T-helper 9 cell (primary cell): ENCODE measurements around the gene WWC2.
"Not testable (repeated sequence)": the region's sequence is repeated elsewhere in the genome, so short reads cannot be mapped to it uniquely, and the experiment has no call there.

Experiments used
- DNase-seq: peaks from one replicate; pipeline ENCODE4 v3.0.0-alpha.2; 2020

The WWC2 gene

DNA sequence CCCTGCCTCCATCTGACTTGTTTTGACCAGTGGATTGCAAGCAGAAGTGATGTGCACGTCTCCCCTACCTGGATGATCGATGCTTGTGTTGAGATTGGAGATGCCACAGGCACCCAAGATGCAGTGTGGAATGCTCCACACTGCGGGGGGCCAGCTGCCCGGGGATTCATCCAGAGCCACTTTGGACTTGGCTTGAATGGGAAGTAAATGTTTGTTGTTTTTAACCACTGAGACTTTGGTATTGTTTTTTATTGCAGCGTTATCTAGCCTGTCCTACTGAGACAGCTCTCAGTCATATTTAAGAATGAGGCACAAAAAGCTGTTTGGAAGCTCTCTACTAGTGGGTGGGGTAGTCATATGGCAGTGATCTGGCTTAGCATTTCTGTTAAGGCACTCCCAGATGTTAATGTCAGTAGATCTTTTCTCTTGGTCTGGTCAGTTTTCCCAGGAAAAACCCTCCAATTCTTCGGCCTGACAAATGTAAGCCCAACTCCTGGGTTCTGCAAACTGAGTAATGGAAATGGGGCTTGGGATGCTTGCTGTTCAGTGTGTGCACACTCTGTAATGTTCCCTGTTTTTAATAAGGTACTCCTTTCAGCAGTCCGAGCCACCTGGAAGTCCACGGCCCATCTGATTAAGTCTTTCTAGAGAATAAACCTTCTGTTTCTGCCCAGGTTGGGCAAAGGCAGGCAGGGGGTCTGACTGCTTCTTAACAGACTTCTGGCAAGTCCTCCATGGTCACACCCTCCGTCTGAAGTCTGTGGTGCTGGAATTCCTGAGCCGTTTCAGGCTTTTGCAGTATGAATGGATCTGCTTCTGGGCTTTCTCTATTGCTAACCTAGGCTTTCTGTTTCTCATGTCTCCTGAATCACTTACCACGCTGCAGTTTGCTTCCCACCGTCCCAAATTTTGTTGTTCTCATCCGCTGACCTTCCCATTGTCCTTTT is 74.8 kb downstream of the WWC2 start:
- no peak for DNase-seq

GRCh38 chr4:183175631-183176232 is 76.7 kb downstream of the WWC2 start:
- DNase-seq, result no peak

GRCh38 chr4:183177001-183177400 is 77.9 kb downstream of the WWC2 start:
- DNase-seq, result no peak

DNA sequence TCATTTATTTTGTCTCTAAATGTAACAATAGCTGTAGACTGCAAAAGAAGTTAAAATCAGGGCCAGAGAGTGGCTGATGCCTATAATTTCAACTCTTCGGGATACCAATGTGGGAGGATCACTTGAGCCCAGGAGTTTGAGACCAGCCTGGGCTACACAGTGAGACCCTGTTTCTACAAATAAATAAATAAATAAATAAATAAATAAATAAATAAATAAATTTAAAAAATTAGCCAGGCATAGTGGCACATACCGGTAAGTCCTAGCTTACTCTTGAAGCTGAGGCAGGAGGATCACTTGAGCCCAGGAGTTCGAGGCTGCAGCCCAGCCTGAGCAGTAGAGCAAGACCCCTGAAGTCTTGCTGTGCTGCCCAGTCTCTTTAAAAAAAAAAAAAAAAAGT is 79.1 kb downstream of the WWC2 start:
- no peak for DNase-seq

DNA sequence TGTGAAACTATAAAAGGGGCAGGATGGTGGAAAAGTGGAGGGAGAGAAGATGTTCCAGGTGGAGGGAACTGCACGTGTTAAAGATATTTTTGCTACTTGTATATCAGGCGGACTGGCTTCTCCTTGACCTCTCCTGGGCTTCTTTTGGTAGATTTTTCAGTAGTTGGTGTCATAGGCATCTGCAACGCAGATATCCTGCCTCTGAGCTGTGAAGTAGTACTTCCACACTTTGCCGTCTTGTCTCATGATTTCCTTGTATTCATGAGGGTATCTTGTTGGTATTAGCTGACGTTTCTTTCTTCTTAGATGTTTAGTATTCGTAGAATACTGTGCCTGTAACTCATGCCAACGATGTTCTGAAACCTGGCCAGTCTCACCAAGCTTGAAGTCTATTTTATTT is 81.0 kb downstream of the WWC2 start:
- no peak for DNase-seq

- DNase-seq, result no peak
These were observed 81.6 kb downstream of the WWC2 start for GRCh38 chr4:183180621-183181020.

GRCh38 chr4:183181081-183181480 is 82.0 kb downstream of the WWC2 start:
- DNase-seq, result no peak

DNA sequence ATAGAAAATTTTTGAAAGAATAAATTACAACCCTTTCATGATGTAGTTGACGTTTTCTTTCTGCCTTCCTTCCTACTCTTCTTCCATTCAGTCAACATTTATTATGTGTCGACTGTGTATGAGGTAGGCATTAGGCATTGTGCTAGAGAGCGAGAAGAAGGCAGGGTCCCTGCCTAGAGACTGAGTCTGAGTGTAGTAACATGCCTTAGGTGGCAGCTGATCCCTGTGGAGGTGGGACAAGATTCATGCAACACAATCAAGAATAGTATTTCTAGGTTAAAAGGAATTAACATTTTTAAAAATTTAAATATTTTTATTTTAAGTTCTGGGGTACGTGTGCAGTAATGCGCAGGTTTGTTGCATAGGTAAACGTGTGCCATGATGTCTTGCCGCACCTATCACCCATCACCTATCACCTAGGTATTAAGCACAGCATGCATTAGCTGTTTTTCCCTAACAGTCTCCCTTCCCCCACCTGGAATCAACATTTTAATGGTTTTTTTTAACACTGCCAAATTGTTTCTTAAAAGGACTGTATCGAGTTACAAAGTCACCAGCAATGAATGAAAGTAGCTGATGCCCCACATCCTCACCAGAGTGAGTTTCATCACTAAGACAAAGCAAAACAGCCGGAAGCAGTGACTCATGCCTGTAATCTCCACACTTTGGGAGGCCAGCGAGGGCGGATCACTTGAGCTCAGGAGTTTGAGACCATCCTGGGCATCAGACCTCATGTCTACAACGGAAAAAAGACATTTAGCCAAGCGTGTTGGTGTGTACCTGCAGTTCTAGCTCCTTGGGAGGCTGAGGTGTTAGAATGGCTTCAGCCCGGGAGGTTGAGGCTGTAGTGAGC is 84.0 kb downstream of the WWC2 start:
- peak; percentile 2 for DNase-seq

DNA sequence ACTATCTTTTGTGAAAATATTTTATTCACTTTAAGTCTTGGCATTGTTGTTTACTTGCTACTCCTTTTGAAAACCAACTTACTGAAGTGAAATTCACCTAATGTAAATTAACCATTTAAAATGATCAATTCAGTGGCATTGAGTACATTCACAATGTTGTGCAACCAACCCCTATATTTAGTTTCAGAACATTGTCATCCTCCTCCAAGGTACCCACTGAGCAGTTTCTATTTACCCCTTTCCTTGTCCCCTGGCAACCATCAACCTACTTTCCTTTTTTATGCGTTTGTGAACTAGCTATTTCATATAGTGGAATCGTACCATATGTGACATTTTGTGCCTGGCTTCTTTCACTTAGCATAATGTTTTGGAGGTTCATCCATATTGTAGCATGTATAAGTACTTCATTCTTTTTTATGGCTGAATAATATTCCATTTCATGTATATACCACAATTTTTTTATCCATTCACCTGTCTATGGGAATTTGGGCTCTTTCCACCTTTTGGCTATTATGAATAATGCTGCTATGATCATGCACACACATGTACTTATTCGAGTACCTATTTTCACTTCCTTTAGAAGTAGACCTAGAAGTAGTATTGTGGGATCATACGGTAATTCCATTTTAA is 85.0 kb downstream of the WWC2 start:
- no peak for DNase-seq

- DNase-seq, result no peak
These were observed 86.0 kb downstream of the WWC2 start for GRCh38 chr4:183185018-183185417.

DNA sequence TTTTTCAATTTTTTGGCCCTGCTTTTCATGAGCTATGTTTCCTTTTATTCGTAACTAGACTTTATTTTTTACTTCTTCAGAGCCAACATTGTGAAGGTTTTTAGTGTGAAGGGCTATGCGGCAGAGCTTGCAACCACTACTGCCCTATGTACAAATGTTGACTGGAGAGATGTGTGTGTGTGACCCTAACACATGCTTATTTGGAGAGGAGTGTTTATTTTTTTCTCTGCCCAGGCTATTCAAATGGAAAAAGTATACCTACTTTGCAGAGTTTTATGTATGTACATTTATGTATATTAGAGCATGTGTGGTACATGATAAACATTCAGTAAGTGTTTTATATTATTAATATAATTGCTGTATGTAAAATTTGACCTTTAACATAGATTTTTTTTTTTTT is 86.5 kb downstream of the WWC2 start:
- DNase-seq, result no peak

DNA sequence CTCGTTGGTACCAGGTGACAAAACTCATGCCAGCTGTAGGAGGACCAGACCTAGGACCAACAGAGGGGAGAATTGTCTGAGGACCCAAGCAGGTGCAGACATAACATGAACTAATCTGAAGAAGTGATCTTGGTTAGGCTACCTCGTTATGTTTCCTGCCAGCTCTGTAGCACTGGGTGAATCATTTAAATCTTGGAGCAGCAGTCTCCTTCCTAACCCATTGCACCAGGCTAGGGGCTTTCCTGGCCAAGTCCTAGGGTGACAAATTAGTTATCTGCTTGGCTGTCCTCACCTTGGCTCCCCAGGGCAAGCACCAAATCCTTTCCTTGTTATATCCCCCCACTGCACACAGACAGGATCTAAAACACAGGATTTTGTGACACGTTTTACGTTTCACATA is 87.8 kb downstream of the WWC2 start:
- no peak for DNase-seq

GRCh38 chr4:183190900-183191527 is 92.0 kb downstream of the WWC2 start:
- DNase-seq, result no peak

GRCh38 chr4:183191630-183192029 is 92.6 kb downstream of the WWC2 start:
- DNase-seq, result no peak

DNA sequence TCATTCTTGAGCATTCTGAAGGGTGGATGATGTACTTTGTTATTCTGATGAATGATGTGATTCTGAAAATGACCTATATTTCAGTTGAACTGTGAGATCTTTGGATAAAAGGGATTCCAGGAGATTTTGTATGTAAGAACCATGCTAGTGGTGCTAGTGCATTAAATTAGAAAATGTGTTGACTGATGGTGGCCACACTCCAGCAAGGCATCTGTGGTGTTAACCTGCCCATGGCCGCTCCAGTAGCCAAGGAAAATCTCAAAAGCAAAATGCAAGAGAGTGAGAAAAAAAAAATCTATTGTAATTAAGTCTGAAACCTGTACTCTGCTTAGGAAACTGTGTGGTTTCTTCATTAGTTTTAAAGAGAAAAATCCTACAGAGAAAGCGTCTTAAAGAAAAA is 93.5 kb downstream of the WWC2 start:
- DNase-seq, result no peak

GRCh38 chr4:183193730-183194338 is 94.8 kb downstream of the WWC2 start:
- DNase-seq, result not testable (repeated sequence)

GRCh38 chr4:183195534-183195933 is 96.5 kb downstream of the WWC2 start:
- no peak for DNase-seq

DNA sequence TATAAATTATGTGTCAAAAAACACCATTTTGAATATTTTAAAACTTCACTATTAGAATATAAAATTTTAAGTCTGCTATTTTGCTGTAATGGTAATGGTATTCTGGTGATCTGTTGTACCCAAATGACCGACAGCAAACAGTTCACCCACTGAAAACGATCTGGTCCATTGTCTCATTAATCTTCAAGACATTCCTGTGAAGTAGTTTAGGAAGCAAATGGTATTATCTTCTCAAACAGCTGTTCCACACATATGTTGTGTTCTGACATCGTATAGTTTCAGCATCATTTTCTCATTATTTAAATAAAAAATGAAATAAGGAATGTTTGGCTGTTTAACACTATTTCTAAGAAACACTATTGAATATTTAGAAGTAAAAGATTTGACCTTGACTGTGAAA is 98.1 kb downstream of the WWC2 start:
- DNase-seq, result no peak

- DNase-seq, result no peak
These were observed 101.4 kb downstream of the WWC2 start for GRCh38 chr4:183200453-183200852.

- no peak for DNase-seq
These were observed 102.3 kb downstream of the WWC2 start for GRCh38 chr4:183201331-183201730.

DNA sequence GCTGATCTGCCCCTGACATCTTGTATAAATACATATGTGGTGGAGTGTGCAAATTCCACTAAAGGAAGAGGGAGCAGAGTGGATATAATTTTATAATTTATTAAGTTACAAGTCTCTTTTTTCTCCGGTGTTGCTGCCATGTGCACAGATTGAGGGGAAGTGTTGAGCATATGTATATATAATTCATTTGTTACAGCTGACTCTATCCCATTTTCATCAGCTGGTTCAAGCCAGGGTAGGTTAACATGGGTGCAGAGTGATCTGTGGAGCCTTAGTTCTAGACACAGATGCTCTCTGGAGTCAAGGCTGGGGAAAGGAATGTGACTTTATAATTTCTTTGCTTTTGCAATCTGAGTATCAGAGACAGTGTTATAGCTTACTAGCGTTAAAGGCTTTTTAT is 103.5 kb downstream of the WWC2 start:
- no peak for DNase-seq

DNA sequence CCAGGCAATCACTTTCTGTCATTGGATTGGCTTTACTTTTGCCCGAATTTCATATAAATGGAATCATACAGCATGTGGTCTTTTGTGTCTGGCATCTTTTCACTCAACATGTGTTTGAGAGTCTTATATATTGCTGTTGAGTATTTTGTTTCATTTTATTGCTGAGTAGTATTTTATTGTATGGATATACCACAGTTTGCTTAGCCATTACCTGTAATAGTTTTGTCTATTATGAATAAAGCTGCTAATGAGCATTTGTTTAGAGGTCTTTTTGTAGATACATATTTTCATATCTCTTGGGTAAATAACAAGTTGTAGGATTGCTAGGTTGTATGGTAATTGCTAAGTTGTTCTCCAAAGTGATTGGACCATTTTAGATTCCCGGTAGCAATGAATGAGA is 105.7 kb downstream of the WWC2 start:
- no peak for DNase-seq
